Dendritic cell treated with granulocyte-macrophage colony-stimulating factor and Interleukin-4, amounts not matched to agents 40 ng/mL and 50 ng/mL, for 4 days (primary cell): ENCODE measurements around the gene CTCFL.

ENCODE experiments used
- H3K27ac Mint-ChIP-seq: one replicate; pipeline ENCODE4 v1.8.0; 2022; ENCODE audit warnings: mild to moderate bottlenecking, mixed read lengths
- H3K27me3 Mint-ChIP-seq: one replicate; pipeline ENCODE4 v1.8.0; 2022; ENCODE audit warnings: mild to moderate bottlenecking, mixed read lengths
- H3K36me3 Mint-ChIP-seq: one replicate; pipeline ENCODE4 v1.8.0; 2022; ENCODE audit warnings: low read depth, mixed read lengths
- H3K4me1 Mint-ChIP-seq: one replicate; pipeline ENCODE4 v1.8.0; 2022; ENCODE audit warnings: low read depth, mixed read lengths
- H3K4me3 Mint-ChIP-seq: one replicate; pipeline ENCODE4 v1.8.0; 2022; ENCODE audit warnings: mild to moderate bottlenecking, moderate library complexity, mixed read lengths
- H3K9me3 Mint-ChIP-seq: one replicate; pipeline ENCODE4 v1.8.0; 2022; ENCODE audit warnings: mixed read lengths
- intact Hi-C: fragments of 100-400 bp; cut with micrococcal nuclease; formaldehyde crosslinking; loops from one replicate; pipeline ENCODE4 v1.15.0; 2022

The CTCFL gene

GRCh38 chr20:57457243-57458095, 67.5 kb downstream of the CTCFL start:
- Mint-ChIP-seq H3K9me3 (no peaks in the 10 kb centered on the region), H3K27ac (peak overlapping the region; percentile 21), H3K36me3 (no peaks in the 10 kb centered on the region), H3K4me1 (peaks cover 57% of the 10 kb centered on the region), H3K27me3 (peaks cover 8% of the 10 kb centered on the region), H3K4me3 (no peak overlapping the region)
- intact Hi-C loops, result no loop called here

- Mint-ChIP-seq H3K27me3 (peaks cover 11% of the 10 kb centered on the region), H3K4me1 (peaks cover 59% of the 10 kb centered on the region), H3K9me3 (no peaks in the 10 kb centered on the region), H3K27ac (no peak overlapping the region), H3K4me3 (no peak overlapping the region), H3K36me3 (no peaks in the 10 kb centered on the region)
- intact Hi-C loops, result no loop called here
Observed at GRCh38 chr20:57456116-57456515, 68.8 kb downstream of the CTCFL start.

- Mint-ChIP-seq H3K36me3 (no peaks in the 10 kb centered on the region), H3K4me1 (peaks cover 59% of the 10 kb centered on the region), H3K4me3 (no peak overlapping the region), H3K9me3 (no peaks in the 10 kb centered on the region), H3K27me3 (peaks cover 15% of the 10 kb centered on the region), H3K27ac (no peak overlapping the region)
- intact Hi-C loops, result no loop called here
Observed at GRCh38 chr20:57455386-57455785, 69.6 kb downstream of the CTCFL start.

GRCh38 chr20:57451795-57452661, 72.9 kb downstream of the CTCFL start:
- Mint-ChIP-seq H3K27ac (peak overlapping the region; percentile 54), H3K36me3 (no peaks in the 10 kb centered on the region), H3K4me3 (no peak overlapping the region), H3K4me1 (peaks cover 60% of the 10 kb centered on the region), H3K27me3 (peaks cover 20% of the 10 kb centered on the region), H3K9me3 (no peaks in the 10 kb centered on the region)
- intact Hi-C loops, result no loop called here

GRCh38 chr20:57451431-57451794, 73.5 kb downstream of the CTCFL start:
- Mint-ChIP-seq H3K4me1 (peaks cover 60% of the 10 kb centered on the region), H3K27me3 (peaks cover 20% of the 10 kb centered on the region), H3K9me3 (no peaks in the 10 kb centered on the region), H3K36me3 (no peaks in the 10 kb centered on the region), H3K27ac (no peak overlapping the region), H3K4me3 (no peak overlapping the region)
- intact Hi-C loops, result no loop called here

GRCh38 chr20:57450931-57451330, 74.0 kb downstream of the CTCFL start:
- Mint-ChIP-seq H3K4me3 (no peak overlapping the region), H3K27me3 (peaks cover 20% of the 10 kb centered on the region), H3K27ac (peak overlapping the region; percentile 54), H3K9me3 (no peaks in the 10 kb centered on the region), H3K36me3 (no peaks in the 10 kb centered on the region), H3K4me1 (peaks cover 60% of the 10 kb centered on the region)
- intact Hi-C loops, result no loop called here

GRCh38 chr20:57450419-57450818, 74.5 kb downstream of the CTCFL start:
- no peak overlapping the region for H3K4me3 Mint-ChIP-seq
- H3K36me3 Mint-ChIP-seq, result no peaks in the 10 kb centered on the region
- no peaks in the 10 kb centered on the region for H3K9me3 Mint-ChIP-seq
- H3K4me1 Mint-ChIP-seq, result peaks cover 60% of the 10 kb centered on the region
- H3K27me3 Mint-ChIP-seq, result peaks cover 20% of the 10 kb centered on the region
- intact Hi-C loops, result no loop called here
- H3K27ac Mint-ChIP-seq, result peak overlapping the region; percentile 54

- H3K4me1 Mint-ChIP-seq, result peaks cover 60% of the 10 kb centered on the region
- no peaks in the 10 kb centered on the region for H3K36me3 Mint-ChIP-seq
- H3K27ac Mint-ChIP-seq, result peak overlapping the region; percentile 54
- intact Hi-C loops, result no loop called here
- H3K27me3 Mint-ChIP-seq, result peaks cover 18% of the 10 kb centered on the region
- H3K9me3 Mint-ChIP-seq, result no peaks in the 10 kb centered on the region
- no peak overlapping the region for H3K4me3 Mint-ChIP-seq
Observed at GRCh38 chr20:57449398-57450354, 75.3 kb downstream of the CTCFL start.

GRCh38 chr20:57448764-57449354, 76.1 kb downstream of the CTCFL start:
- Mint-ChIP-seq H3K4me3 (no peak overlapping the region), H3K9me3 (no peaks in the 10 kb centered on the region), H3K27me3 (peaks cover 16% of the 10 kb centered on the region), H3K27ac (no peak overlapping the region), H3K36me3 (no peaks in the 10 kb centered on the region), H3K4me1 (peaks cover 59% of the 10 kb centered on the region)
- intact Hi-C loops, result no loop called here
